HFF-Myc (cell line): ENCODE results near the gene APBA2.
"Not testable (repeated sequence)": the region's sequence is repeated elsewhere in the genome, so short reads cannot be mapped to it uniquely, and the experiment has no call there.

ENCODE experiments used
- DNase-seq: peaks from one replicate; pipeline ENCODE4 v3.0.0-alpha.2; 2011; ENCODE audit warnings: low read depth; ENCODE audit errors: extremely low read depth
- H3K4me3 ChIP-seq: replicated peaks from 2 replicates; pipeline ENCODE4 v1.5.1; 2011; ENCODE audit warnings: low read depth, mild to moderate bottlenecking, control low read depth, low read length
- CTCF ChIP-seq: IDR thresholded peaks from 2 replicates; pipeline ENCODE4 v1.5.1; 2012; ENCODE audit warnings: mild to moderate bottlenecking, low read depth, low read length, control low read depth; ENCODE audit errors: missing control alignments

APBA2 gene

GRCh38 chr15:28885128-28885629, 595 bp upstream of the APBA2 start:
- no peak for DNase-seq
- no peak for TF ChIP-seq CTCF
- H3K4me3 ChIP-seq, result peak overlapping the region; percentile 76

GRCh38 chr15:28886431-28887338, 911 bp downstream of the APBA2 start:
- no peak for DNase-seq
- TF ChIP-seq CTCF, result no peak
- peak overlapping the region; percentile 76 for H3K4me3 ChIP-seq

GRCh38 chr15:28887339-28888174, 1.8 kb downstream of the APBA2 start:
- peak overlapping the region; percentile 76 for H3K4me3 ChIP-seq
- DNase-seq, result no peak
- no peak for TF ChIP-seq CTCF

GRCh38 chr15:28888302-28888894, 2.6 kb downstream of the APBA2 start:
- peak overlapping the region; percentile 76 for H3K4me3 ChIP-seq
- TF ChIP-seq CTCF, result no peak
- no peak for DNase-seq

- DNase-seq, result no peak
- TF ChIP-seq CTCF, result no peak
- H3K4me3 ChIP-seq, result no peak overlapping the region
Measured at GRCh38 chr15:28888900-28889299, 3.1 kb downstream of the APBA2 start.

GRCh38 chr15:28889346-28889745, 3.6 kb downstream of the APBA2 start:
- no peak for TF ChIP-seq CTCF
- DNase-seq, result no peak
- no peak overlapping the region for H3K4me3 ChIP-seq

GRCh38 chr15:28889871-28890270, 4.1 kb downstream of the APBA2 start:
- not testable (repeated sequence) for DNase-seq, H3K4me3 ChIP-seq

- DNase-seq, H3K4me3 ChIP-seq: not testable (repeated sequence)
Measured at GRCh38 chr15:28890291-28890690, 4.5 kb downstream of the APBA2 start.
